ENCODE results near the gene RPL39.
"Not testable (repeated sequence)": the region's sequence is repeated elsewhere in the genome, so short reads cannot be mapped to it uniquely, and the experiment has no call there.

The RPL39 gene

DNA sequence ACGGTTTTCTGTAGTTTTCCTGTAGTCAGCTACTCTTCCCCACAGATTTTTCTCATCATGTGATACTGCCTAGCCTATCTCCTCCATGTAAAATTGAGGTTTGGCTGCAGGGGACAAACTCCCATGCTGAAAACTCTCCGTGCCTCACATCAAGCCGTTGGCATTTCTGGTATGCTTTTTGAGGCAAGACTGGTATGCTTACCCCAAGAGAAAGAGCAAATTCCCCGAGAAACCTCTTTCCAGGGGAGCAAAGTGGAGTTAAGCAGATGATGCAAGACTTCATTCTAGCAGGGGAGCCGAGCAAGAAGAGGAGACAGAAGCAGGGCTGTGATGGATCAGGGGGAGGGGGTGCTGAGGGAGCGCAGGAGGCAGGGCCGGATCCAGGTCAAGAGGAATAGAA, 28.2 kb downstream of the RPL39 start:
- no peak for DNase-seq (ENCODE audit: low read depth)

GRCh38 chrX:119762718-119763117, 28.7 kb downstream of the RPL39 start:
- DNase-seq (ENCODE audit: low read depth): no peak

GRCh38 chrX:119760026-119760877, 31.2 kb downstream of the RPL39 start:
- DNase-seq (ENCODE audit: low read depth): no peak

GRCh38 chrX:119759248-119759766, 32.1 kb downstream of the RPL39 start:
- no peak for DNase-seq (ENCODE audit: low read depth)

- DNase-seq (ENCODE audit: low read depth): no peak
Observed at GRCh38 chrX:119758731-119759247, 32.6 kb downstream of the RPL39 start.

DNA sequence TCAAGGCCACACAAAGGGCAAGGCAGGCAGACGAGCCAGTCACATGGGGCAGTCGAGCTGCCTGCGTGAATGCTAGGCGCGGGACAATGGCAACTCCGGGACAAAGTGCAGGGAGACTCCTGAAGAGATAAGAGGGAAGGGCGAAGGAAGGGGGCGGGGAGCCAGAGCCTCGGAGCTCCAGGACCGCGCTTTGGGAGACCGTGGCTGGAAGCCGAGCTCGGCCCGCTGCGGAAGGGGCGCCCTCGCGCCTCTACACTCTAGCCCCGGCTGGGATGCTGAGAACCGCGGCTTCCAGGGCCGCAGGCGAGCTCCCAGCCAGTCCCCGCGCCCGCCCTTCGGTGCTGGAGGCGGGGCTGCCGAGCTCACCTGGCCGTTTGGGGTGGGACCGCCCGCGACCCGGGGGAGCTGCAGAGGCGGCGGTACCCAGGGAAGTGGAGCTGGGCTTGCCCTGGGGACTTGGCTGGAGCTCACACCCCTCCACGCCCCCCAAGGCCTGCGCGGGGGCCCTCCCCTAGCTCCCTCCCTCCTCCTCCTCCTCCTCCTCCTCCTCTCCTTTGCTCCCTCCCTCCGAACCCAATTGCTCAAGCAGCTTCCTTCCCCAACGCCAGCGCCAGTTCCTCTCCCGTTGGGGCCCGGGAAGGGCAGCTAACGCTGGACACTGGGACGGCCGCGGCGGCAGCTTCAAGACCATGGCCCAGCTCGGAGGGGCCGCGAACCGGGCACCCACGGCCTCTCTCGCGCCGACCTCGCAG, 33.3 kb downstream of the RPL39 start, which contains the start of gene SOWAHD:
Gene SOWAHD, plus strand, starts transcription at position 610 of the 752 bp plus-strand sequence. Its CDS starts 80 bp downstream, at position 690.
- no peak for DNase-seq (ENCODE audit: low read depth)

GRCh38 chrX:119757646-119757978, 33.8 kb downstream of the RPL39 start:
- DNase-seq (ENCODE audit: low read depth): no peak

- no peak for DNase-seq (ENCODE audit: low read depth)
Observed at GRCh38 chrX:119756926-119757635, 34.3 kb downstream of the RPL39 start.

DNA sequence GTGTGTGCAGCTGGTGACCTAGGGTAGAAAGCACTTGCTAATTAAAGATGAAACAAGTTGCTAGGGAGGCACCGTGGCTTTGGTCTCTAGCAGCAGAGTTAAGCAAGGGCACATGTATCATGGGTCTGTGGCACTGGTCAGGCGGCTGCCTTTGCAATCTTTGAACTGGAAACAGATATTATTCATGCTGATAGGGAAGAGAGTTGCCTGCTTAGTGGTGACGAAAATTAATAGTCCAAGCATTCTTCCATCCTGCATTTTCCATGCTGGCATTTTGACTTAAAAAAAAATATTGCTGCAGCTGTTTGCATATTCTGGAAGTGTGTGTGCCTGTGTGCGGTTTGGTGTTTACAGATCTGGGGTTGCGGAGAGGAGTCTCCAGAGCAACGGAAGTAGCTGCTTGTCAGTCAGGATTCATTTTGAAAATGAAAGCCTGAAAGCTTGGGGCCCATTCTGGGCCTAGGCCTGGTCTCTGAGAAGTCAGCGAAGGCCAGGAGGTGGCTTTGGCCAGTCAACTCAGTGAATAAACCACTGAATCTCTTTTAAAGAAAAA, 35.4 kb downstream of the RPL39 start:
- DNase-seq (ENCODE audit: low read depth): no peak

DNA sequence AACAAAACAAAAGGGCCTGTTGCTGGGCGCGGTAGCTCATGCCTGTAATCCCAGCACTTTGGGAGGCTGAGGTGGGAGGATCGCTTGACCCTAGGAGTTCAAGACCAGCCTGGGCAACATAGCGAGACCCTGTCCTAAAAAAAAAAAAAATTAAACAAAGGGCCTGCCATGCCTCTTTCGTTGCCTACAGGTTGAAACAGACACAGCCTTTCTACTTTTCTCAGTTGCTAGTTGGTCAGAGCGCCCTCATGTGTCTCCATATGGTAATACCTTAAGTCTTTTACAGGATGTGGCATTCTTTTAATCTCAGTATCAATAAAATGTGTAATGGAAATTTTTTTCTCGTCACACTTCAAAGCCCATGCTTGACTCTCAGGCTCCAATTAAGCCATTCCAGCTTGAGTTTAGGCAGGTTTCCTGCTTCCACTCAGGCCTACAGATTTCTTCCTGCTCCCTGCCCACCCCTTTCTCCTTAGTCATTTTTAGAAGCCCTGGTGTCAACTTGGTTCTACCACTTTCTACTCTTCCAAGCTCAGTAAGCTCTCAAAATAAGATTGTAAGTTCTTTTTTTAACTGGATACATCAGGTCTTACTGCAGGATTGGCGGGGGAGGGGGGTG, 37.7 kb downstream of the RPL39 start:
- DNase-seq (ENCODE audit: low read depth): no peak

DNA sequence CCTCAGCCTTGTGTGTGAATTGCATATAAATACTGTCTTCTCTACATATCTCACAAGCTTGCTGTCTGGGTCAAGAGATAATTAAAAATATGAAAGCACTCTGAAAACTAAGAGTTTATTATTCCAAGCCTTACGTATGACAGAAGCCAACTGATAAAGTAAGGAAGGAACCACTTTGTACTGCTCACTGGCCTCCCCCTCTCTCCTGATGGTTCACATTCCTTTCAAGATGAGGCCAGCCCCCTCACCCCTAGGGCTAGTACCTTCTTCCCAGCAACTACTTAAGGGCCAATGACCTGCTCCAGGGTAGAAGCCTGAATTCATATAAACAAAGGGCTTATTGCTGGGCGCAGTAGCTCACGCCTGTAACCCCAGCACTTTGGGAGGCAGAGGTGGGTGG, 38.4 kb downstream of the RPL39 start:
- DNase-seq (ENCODE audit: low read depth): no peak

GRCh38 chrX:119750751-119751150, 40.7 kb downstream of the RPL39 start:
- not testable (repeated sequence) for DNase-seq (ENCODE audit: low read depth)

- not testable (repeated sequence) for DNase-seq (ENCODE audit: low read depth)
Observed at GRCh38 chrX:119750131-119750530, 41.3 kb downstream of the RPL39 start.

DNA sequence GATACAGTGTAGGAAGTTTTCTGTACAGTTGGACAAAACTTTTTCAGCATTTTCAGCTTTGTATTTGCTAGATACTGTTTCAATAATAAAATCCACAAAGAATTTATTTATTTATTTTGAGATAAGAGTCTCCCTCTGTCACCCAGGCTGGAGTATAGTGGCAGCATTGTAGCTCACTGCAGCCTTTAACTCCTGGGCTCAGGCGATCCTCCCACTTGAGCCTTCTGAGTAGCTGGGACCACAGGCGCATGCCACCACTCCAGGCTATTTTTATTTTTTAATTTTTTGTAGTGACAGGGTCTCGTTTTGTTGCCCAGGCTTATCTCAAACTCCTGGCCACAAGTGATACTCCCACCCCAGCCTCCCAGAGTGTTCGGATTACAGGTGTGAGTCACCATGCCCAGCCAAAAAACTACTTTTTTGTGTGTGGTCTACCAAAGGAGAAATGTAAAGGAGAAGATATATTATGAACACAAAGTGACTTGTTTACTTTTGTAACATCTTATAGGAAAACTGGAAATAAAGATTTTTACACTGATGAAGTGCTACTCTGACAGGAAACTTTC, 46.1 kb downstream of the RPL39 start:
- no peak for DNase-seq (ENCODE audit: low read depth)

DNA sequence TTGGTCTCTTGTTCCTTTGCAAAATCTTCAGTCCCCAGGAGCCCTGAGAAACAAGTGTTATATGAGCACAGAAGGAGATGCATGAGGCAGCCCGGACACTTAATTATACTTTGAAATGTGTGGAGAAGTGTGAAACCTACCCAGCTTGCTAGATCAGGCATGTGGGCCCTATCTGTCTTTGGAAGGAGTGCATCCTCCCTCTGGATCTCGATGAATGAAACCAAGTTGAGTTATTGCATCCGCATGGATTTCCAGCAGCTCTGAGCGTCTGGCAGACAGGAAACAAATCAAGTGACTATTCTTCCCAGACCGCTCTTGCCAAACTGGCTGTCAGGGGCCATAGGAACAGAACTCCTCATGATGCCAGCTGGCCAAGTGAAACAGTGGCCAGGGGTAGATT, 52.7 kb downstream of the RPL39 start:
- no peak for DNase-seq (ENCODE audit: low read depth)

Measured in CMK (cell line).